T-cell (primary cell): ENCODE results near the gene CD27. TPM values are rescaled to one million over a fixed set of nuclear protein-coding genes. Genes with fewer than 3 reads are reported as not detected.
A peak's percentile ranks its signal among the peaks of the same experiment; 100 is the strongest.

Experiments used
- ATAC-seq, 4 experiments: fragments of 200-7000 bp in 3 of 4; fragments of 150-1000 bp in 1 of 4; cut with Tn5 transposase; replicated peaks in 1 of 4; 1 replicate in 3 of 4; 2 replicates in 1 of 4; pipeline ENCODE4 v1.10.0; 2021; ENCODE audit warnings: moderate library complexity in 3 of 4, mild to moderate bottlenecking in 2 of 4, moderate number of reproducible peaks in 1 of 4
- CTCF ChIA-PET, 2 donors: fragments of 300-600 bp; sonication (Branson Sonifier 250); formaldehyde crosslinking; loops; one replicate each; lab custom pipeline; 2022; ENCODE audit warnings: antibody characterized with exemption in 2 of 2; lab: Charles Lee
- POLR2A ChIA-PET, 2 donors: fragments of 300-600 bp; sonication (Branson Sonifier 250); formaldehyde crosslinking; loops; one replicate each; lab custom pipeline; 2022; ENCODE audit warnings: antibody characterized with exemption in 2 of 2; lab: Charles Lee
- DNase-seq, 35 experiments: peaks; one replicate each; pipeline versions ENCODE4 v3.0.0 to v3.0.0-alpha.2; 2013 to 2023
- H3K27ac ChIP-seq: one replicate; pipeline ENCODE4 v1.5.1; 2013; ENCODE audit warnings: low read length
- H3K27me3 ChIP-seq, 2 experiments: replicated peaks in 1 of 2; 1 replicate in 1 of 2; 2 replicates in 1 of 2; pipeline versions ENCODE4 v1.6.1 to v1.7.0; 2013; ENCODE audit warnings: low read length in 1 of 2, mixed read lengths in 1 of 2; ENCODE audit not compliant: control insufficient read depth in 2 of 2, insufficient read depth in 2 of 2; ENCODE audit errors: extremely low read depth in 1 of 2
- H3K36me3 ChIP-seq, 2 donors: 1 replicate in 1 of 2; 2 replicates in 1 of 2; pipeline versions ENCODE4 v1.6.1 to v1.7.0; 2013; ENCODE audit warnings: low read length in 1 of 2; ENCODE audit not compliant: control insufficient read depth in 2 of 2, insufficient read depth in 1 of 2; ENCODE audit errors: extremely low read depth in 1 of 2
- H3K4me1 ChIP-seq, 2 experiments: 1 replicate in 1 of 2; 2 replicates in 1 of 2; pipeline versions ENCODE4 v1.6.1 to v1.7.0; 2013; ENCODE audit warnings: low read length in 2 of 2, mixed read lengths in 1 of 2; ENCODE audit not compliant: insufficient read depth in 2 of 2, control insufficient read depth in 1 of 2; ENCODE audit errors: extremely low read depth in 1 of 2
- H3K4me3 ChIP-seq, 2 donors: 1 replicate in 1 of 2; 2 replicates in 1 of 2; pipeline versions ENCODE4 v1.5.1 to v1.7.0; 2013; ENCODE audit warnings: mild to moderate bottlenecking in 2 of 2, low read length in 1 of 2, moderate library complexity in 1 of 2; ENCODE audit not compliant: control insufficient read depth in 1 of 2; ENCODE audit errors: extremely low read depth in 1 of 2
- H3K9me3 ChIP-seq: 2 replicates; pipeline ENCODE4 v1.7.0; 2013
- H3K27ac Mint-ChIP-seq, 2 donors: one replicate each; pipeline ENCODE4 v1.8.0; 2020 to 2021; ENCODE audit warnings: mild to moderate bottlenecking in 2 of 2, mixed read lengths in 2 of 2
- H3K27me3 Mint-ChIP-seq, 2 donors: one replicate each; pipeline ENCODE4 v1.8.0; 2021 to 2022; ENCODE audit warnings: mixed read lengths in 2 of 2
- H3K36me3 Mint-ChIP-seq: one replicate; pipeline ENCODE4 v1.8.0; 2021; ENCODE audit warnings: mixed read lengths
- H3K4me1 Mint-ChIP-seq, 3 donors: one replicate each; pipeline ENCODE4 v1.8.0; 2020 to 2022; ENCODE audit warnings: mixed read lengths in 3 of 3, mild to moderate bottlenecking in 1 of 3
- H3K4me3 Mint-ChIP-seq, 3 donors: one replicate each; pipeline ENCODE4 v1.8.0; 2020 to 2022; ENCODE audit warnings: mild to moderate bottlenecking in 3 of 3, mixed read lengths in 3 of 3, moderate library complexity in 3 of 3
- H3K9me3 Mint-ChIP-seq, 3 donors: one replicate each; pipeline ENCODE4 v1.8.0; 2020 to 2022; ENCODE audit warnings: mixed read lengths in 3 of 3
- WGBS: methylation state at CpG from one replicate; pipeline ENCODE4 v1.1.5; 2013; ENCODE audit warnings: missing lambda C conversion rate; ENCODE audit not compliant: insufficient coverage; 5-methylcytosine and 5-hydroxymethylcytosine counted together
- total RNA-seq, 35 experiments: library from RNA in 6 of 35; stranded (reverse) in 6 of 35; fragments of 120-200 nt in 1 of 35; gene quantifications; one replicate each; pipeline versions ENCODE4 v1.2.1 to v1.2.4 and lab custom pipeline; 2013 to 2026

CD27 gene
- total RNA-seq, 5 donors from 2014 or later (not counting 1 experiment from before 2014, with no cell fraction given), result 94.0 to 140 (median 138) TPM

DNA sequence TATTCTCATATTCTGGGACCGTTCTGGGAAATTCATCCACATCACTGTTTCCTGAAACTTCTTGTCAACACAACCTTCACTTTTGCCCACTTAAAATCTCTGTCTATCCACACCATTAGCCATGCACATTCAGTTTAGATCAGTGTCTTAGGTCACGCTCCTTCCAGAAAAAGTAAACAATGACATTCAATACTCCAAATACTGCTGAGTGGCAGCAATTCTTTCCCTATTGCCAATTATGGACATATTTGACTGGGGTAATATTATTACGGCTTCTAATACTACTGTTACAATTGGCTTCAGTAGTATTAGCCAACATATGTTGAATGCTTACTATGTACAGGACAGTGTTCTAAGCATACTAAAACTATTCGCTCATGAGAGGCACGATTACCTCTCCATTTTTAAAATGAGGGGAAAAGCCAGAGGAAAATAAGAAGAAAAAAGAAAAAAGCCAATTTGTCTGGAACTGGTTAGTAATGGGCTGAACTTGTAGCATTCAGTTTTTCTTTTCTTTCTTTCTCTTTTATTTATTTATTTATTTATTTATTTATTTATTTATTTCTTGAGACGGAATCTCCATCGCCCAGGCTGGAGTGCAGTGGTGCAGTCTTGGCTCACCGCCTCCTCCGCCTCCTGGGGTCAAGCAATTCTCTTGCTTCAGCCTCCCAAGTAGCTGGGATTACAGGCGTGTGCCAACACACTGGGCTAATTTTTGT, 37.4 kb upstream of the CD27 start:
- Histone ChIP-seq H3K4me3 (no peak overlapping the region), H3K27ac (no peak overlapping the region), H3K36me3 (no peaks in the 10 kb centered on the region), H3K27me3 (no peaks in the 10 kb centered on the region), H3K4me1 (no peaks in the 10 kb centered on the region), H3K9me3 (no peaks in the 10 kb centered on the region)
- DNase-seq (no peak), ATAC-seq (no peak)
- Mint-ChIP-seq H3K27ac (no peak overlapping the region), H3K36me3 (no peaks in the 10 kb centered on the region), H3K4me3 (no peak overlapping the region), H3K9me3 (no peaks in the 10 kb centered on the region), H3K4me1 (no peaks in the 10 kb centered on the region), H3K27me3 (peaks cover 0 to 3% of the 10 kb centered on the region in 2 donors)
- CTCF ChIA-PET, result interaction anchor here in 1 of 2 donors (0.7 kb wide), 1 partner anchor 748 kb away, joined by 4 read pairs; no protein-coding TSS in a partner anchor
- POLR2A ChIA-PET, result interaction anchor here in 1 of 2 donors (0.6 kb wide), 1 partner anchor 1893 kb away, joined by 3 read pairs; no protein-coding TSS in a partner anchor
- 100% methylated on average over 4 of the region's 10 CpGs for WGBS

DNA sequence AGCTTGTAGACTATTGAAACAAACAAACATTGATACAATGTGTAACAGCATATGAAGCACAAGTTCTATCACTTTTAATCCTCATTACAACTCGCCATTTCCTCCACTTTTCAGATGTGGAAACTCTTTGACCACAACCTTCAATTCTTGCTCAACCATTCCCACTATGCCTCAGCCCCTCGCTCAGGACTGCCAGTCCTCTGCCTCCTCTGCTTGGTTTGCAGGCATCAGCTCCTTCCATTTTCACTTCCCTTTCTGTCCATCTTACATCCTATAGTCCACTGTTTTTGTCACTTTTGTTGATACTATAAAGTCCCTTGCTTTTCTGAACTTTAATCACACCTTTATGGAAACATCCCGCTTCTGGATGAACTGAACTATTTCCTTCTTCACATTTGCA, 28.2 kb upstream of the CD27 start:
- peaks cover 0 to 4% of the 10 kb centered on the region in 2 donors for H3K27me3 Mint-ChIP-seq
- Histone ChIP-seq H3K9me3 (no peaks in the 10 kb centered on the region), H3K4me1 (no peaks in the 10 kb centered on the region), H3K27ac (no peak overlapping the region), H3K36me3 (no peaks in the 10 kb centered on the region), H3K4me3 (no peak overlapping the region), H3K27me3 (peaks cover 0 to 4% of the 10 kb centered on the region in 2 experiments)
- no peak overlapping the region for H3K4me3 Mint-ChIP-seq
- no peak overlapping the region for H3K27ac Mint-ChIP-seq
- ChIA-PET CTCF (interaction anchor here in 1 of 2 donors (0.7 kb wide), 1 partner anchor 85 kb away, joined by 3 read pairs; no protein-coding TSS in a partner anchor), POLR2A (no interaction called here)
- ATAC-seq (no peak), DNase-seq (no peak)
- no peaks in the 10 kb centered on the region for H3K36me3 Mint-ChIP-seq
- no peaks in the 10 kb centered on the region for H3K4me1 Mint-ChIP-seq
- WGBS, result 47% methylated on average over 3 of the region's 3 CpGs
- no peaks in the 10 kb centered on the region for H3K9me3 Mint-ChIP-seq

DNA sequence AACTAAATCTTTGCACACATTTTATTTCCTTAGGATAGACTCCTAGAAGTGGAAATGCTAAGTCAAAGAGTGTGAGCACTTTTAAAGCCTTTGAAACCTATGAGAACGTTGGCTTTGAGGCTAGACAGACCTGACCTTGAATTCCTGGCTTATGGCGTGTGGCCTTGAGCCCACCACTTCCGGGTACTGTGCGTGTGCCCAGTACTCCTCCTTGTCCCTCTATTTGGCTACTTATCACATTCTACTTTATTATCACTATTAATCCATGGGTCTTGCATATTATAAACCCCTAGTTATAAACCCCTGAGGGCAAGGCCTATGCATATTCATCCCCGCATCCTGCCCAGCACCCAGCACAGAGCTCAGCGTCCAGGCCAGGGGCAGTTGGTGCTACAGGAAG, 26.0 kb upstream of the CD27 start:
- H3K4me3 Mint-ChIP-seq, result no peak overlapping the region
- WGBS, result 95% methylated on average over 3 of the region's 6 CpGs
- POLR2A ChIA-PET, result no interaction called here

DNA sequence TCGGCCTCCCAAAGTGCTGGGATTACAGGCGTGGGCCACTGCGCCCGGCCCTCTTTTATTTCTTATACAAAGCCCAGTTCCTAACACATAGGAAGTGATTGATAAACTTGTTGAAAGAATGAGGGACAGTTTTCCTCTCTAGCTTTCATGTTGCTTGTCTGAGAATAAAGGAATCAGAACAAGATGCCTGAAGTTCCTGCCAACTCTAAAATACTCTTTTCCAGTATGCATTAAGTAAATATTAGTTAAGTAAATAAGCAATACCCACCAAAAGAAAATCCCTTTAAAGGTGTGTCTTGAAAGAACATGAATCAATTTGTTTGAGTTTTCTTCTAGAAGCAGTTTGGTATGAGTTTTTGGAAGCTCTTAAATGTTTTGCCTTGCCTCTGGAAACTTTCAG, 24.4 kb upstream of the CD27 start:
- Mint-ChIP-seq H3K9me3 (no peaks in the 10 kb centered on the region), H3K27me3 (peaks cover 0 to 4% of the 10 kb centered on the region in 2 donors), H3K4me3 (no peak overlapping the region), H3K4me1 (peaks cover 10 to 16% (median 14%) of the 10 kb centered on the region in 3 donors), H3K27ac (no peak overlapping the region), H3K36me3 (no peaks in the 10 kb centered on the region)
- Histone ChIP-seq H3K9me3 (no peaks in the 10 kb centered on the region), H3K27me3 (peaks cover 0 to 4% of the 10 kb centered on the region in 2 experiments), H3K4me3 (no peak overlapping the region), H3K27ac (no peak overlapping the region), H3K36me3 (no peaks in the 10 kb centered on the region), H3K4me1 (peaks cover 4 to 15% of the 10 kb centered on the region in 2 experiments)
- ChIA-PET CTCF (interaction anchor here in 1 of 2 donors (0.7 kb wide), 1 partner anchor 117 kb away, joined by 7 read pairs; no protein-coding TSS in a partner anchor), POLR2A (interaction anchor here in 1 of 2 donors (0.6 kb wide), 2 partner anchors 90 to 117 kb away, joined by 3 to 4 read pairs; no protein-coding TSS in a partner anchor)
- no CpG with 5 or more reads among the region's 4 CpGs for WGBS
- DNase-seq, result no peak
- no peak for ATAC-seq

More for the DNA sequence above, 26.0 kb upstream of the CD27 start:
- ATAC-seq, result no peak
- CTCF ChIA-PET, result no interaction called here
- Mint-ChIP-seq H3K4me1 (peaks cover 7% of the 10 kb centered on the region in 3 donors), H3K27ac (no peak overlapping the region), H3K36me3 (no peaks in the 10 kb centered on the region), H3K9me3 (no peaks in the 10 kb centered on the region), H3K27me3 (peaks cover 0 to 4% of the 10 kb centered on the region in 2 donors)
- H3K36me3 ChIP-seq, result no peaks in the 10 kb centered on the region
- no peak overlapping the region for H3K4me3 ChIP-seq
- peaks cover 0 to 4% of the 10 kb centered on the region in 2 experiments for H3K27me3 ChIP-seq
- H3K9me3 ChIP-seq, result no peaks in the 10 kb centered on the region
- H3K27ac ChIP-seq, result no peak overlapping the region
- H3K4me1 ChIP-seq, result peaks cover 2 to 5% of the 10 kb centered on the region in 2 experiments
- DNase-seq, result no peak

DNA sequence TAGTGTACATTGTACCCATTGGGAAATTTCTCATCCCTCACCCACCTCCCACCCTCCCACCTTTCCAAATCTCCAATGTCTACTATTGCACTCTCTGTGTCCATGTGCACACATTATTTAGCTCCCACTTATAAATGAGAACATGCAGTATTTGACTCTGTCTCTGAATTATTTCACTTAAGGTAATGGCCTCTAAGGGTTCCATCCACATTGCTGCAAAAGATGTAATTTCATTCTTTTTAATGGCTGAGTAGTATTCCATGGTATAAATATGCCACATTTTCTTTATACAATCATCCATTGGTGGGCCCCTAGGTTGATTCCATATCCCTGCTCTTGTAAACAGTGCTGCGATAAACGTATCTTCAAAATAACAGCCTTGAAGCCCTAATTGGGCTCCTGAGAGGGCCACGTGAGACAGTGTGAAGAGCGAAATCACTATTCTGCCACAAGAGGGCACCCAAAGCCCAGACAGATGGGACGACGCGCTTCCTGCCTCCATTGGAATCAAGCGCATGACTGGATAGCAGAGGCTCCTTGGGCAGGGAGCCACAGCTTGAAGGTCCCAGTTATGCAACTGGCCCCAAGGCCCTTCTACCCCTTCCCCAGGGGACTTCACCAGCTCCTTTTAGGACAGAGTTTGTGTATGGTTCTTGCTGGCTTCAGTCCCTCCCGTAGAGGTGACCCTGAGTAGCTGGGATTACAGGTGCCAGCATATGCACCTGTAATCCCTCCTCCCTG, 21.3 kb upstream of the CD27 start:
- WGBS, result 0% methylated on average over 4 of the region's 9 CpGs
- DNase-seq, result peak; percentile 56 to 95 (median 73)
- peaks cover 0 to 2% of the 10 kb centered on the region in 2 donors for H3K27me3 Mint-ChIP-seq
- H3K9me3 Mint-ChIP-seq, result no peaks in the 10 kb centered on the region
- Histone ChIP-seq H3K4me3 (no peak overlapping the region), H3K27me3 (no peaks in the 10 kb centered on the region), H3K36me3 (no peaks in the 10 kb centered on the region), H3K27ac (peak overlapping the region; percentile 3), H3K4me1 (peaks cover 24 to 43% of the 10 kb centered on the region in 2 experiments), H3K9me3 (no peaks in the 10 kb centered on the region)
- no peaks in the 10 kb centered on the region for H3K36me3 Mint-ChIP-seq
- H3K4me3 Mint-ChIP-seq, result peak overlapping the region in 1 of 3 donors; percentile 44
- H3K27ac Mint-ChIP-seq, result peak overlapping the region; percentile 54 to 83
- ChIA-PET CTCF (interaction anchor here (0.6 to 4.9 kb wide), 17 partner anchors 11 to 132 kb away, joined by 3 to 45 read pairs (median 4); partner anchors contain the start of gene VAMP1 (in 1 of the 2)), POLR2A (interaction anchor here (0.7 to 1.4 kb wide), 4 partner anchors 40 to 48 kb away, joined by 3 to 6 read pairs (median 4); partner anchors contain the start of gene VAMP1 (in 1 of the 2))
- peaks cover 37 to 44% (median 38%) of the 10 kb centered on the region in 3 donors for H3K4me1 Mint-ChIP-seq
- peak; percentile 74 to 82 (median 75) for ATAC-seq

DNA sequence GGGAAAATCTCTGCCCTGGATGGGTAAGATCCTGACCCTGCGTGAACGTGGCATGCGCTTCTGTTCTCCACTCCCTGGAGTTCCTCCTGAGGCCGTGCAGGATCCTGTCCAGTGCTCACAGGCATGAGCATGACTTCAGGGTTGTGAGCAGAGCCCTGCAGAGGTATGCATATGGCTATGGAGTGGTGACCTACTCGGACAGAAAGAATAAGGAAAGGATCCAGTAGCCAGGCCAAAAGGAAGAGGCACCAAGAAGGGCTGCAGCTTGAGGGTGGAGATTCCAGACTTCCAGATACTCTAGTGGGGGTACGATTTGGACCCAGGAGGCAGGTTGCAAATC, 20.8 kb upstream of the CD27 start:
- WGBS, result 53% methylated on average over 5 of the region's 6 CpGs
- peaks cover 24 to 43% of the 10 kb centered on the region in 2 experiments for H3K4me1 ChIP-seq
- ChIA-PET POLR2A (interaction anchor here (0.7 to 1.4 kb wide), 4 partner anchors 40 to 47 kb away, joined by 3 to 7 read pairs (median 5); no protein-coding TSS in a partner anchor), CTCF (interaction anchor here (0.6 to 4.9 kb wide), 14 partner anchors 10 to 114 kb away, joined by 3 to 45 read pairs (median 7); partner anchors contain the start of gene VAMP1 (in 1 of the 2))
- DNase-seq, result no peak
- no peak for ATAC-seq
- H3K27ac Mint-ChIP-seq, result peak overlapping the region; percentile 54 to 83
- H3K9me3 ChIP-seq, result no peaks in the 10 kb centered on the region
- H3K27me3 Mint-ChIP-seq, result peaks cover 0 to 2% of the 10 kb centered on the region in 2 donors
- H3K4me3 ChIP-seq, result no peak overlapping the region
- H3K36me3 ChIP-seq, result no peaks in the 10 kb centered on the region
- H3K4me3 Mint-ChIP-seq, result peak overlapping the region in 1 of 3 donors; percentile 44
- H3K27me3 ChIP-seq, result no peaks in the 10 kb centered on the region
- peaks cover 38 to 45% (median 38%) of the 10 kb centered on the region in 3 donors for H3K4me1 Mint-ChIP-seq
- H3K36me3 Mint-ChIP-seq, result no peaks in the 10 kb centered on the region
- H3K27ac ChIP-seq, result peak overlapping the region; percentile 3
- no peaks in the 10 kb centered on the region for H3K9me3 Mint-ChIP-seq
